GM10266 (cell line): ENCODE measurements around the gene TNFAIP8.
"Not testable (repeated sequence)": the region's sequence is repeated elsewhere in the genome, so short reads cannot be mapped to it uniquely, and the experiment has no call there.

Experiments used
- DNase-seq: peaks from one replicate; pipeline ENCODE4 v3.0.0; 2012; ENCODE audit errors: extremely low spot score
- CTCF ChIP-seq: IDR thresholded peaks from 2 replicates; pipeline ENCODE4 v1.5.1; 2012; ENCODE audit warnings: mild to moderate bottlenecking, low read depth; ENCODE audit not compliant: control insufficient read depth, insufficient read depth; ENCODE audit errors: missing control alignments

TNFAIP8 gene

GRCh38 chr5:119412279-119413227, 56.7 kb downstream of the TNFAIP8 start:
- TF ChIP-seq CTCF, result no peak
- DNase-seq, result no peak

DNA sequence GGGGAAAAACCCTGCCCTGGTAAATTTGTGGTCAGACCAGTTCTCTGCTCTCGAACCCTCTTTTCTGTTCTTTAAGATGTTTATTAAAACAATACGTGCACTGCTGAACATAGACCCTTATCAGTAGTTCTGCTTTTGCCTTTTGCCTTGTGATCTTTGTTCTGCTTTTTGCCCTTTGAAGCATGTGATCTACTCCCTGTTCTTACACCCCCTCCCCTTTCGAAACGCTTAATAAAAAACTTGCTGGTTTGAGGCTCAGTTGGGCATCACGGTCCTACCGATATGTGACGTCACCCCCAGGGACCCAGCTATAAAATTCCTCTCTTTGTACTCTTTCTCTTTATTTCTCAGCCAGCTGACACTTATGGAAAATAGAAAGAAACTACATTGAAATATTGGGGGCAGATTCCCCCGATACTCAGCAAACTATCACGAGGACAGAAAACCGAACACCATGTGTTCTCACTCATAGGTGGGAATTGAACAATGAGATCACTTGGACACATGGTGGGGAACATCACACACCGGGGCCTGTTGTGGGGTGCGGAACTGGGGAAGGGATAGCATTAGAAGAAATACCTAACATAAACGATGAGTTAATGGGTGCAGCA, 58.4 kb downstream of the TNFAIP8 start:
- not testable (repeated sequence) for DNase-seq

DNA sequence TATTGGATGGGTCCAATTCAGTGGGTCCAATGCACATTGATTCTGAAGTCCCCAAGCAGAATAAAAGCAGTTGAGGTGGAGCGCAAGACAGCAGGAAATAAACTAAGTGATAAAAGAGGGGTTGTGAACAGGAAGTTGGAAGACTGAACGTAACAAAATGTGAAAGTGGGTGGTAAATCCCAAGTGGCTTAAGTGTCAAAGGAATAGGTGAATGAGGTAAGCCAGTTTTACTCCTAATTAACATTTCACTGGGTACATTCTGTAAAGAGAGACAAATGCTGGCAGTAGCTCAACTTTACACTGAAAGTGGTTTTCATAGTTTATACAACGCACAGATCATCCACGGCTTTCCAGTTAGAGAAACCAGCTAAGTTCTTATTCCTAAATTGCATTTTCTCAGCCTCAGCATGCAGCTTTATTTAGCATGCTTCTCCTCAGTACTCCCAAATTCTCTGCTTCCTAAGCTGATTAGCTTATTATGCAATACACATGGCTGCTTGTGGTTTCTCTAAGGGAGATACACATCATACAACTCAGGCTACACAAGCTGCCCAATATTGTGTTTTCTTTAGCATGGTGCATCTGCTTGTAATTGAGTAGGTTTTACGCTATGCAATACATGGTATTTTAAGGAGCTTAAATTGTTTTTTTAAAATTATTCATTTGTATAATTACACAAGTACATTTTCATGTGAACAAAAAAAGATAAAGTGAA, 62.2 kb downstream of the TNFAIP8 start:
- no peak for TF ChIP-seq CTCF
- DNase-seq, result no peak

DNA sequence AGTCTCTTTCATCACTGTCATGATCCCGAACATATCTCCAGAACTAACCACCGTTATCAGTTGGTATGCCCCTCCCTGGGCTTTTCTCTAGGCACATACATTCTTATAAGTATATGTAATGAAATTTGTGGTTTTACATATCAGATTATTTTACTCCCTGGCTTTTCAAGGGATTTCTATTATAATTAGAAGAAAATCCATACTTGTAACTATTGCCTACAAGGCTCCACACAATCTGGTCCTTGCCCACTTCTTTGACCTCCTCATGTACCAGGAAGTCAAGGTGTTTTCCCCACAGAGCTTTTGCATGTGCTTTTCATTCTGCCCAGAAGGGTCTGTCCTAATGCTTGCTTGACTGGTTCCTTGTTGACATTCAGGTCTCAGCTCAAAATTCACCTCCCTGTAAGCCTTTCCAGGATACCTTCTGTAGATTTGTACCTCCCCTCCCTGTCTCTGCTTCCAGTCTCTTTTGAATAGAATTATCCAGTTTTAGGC, 62.8 kb downstream of the TNFAIP8 start:
- DNase-seq, result no peak
- TF ChIP-seq CTCF, result no peak

- no peak for TF ChIP-seq CTCF
- DNase-seq, result no peak
These were observed 64.3 kb downstream of the TNFAIP8 start for GRCh38 chr5:119420169-119420568.

- no peak for TF ChIP-seq CTCF
- DNase-seq, result no peak
These were observed 70.2 kb downstream of the TNFAIP8 start for GRCh38 chr5:119426057-119426456.

- no peak for DNase-seq
- TF ChIP-seq CTCF, result no peak
These were observed 71.2 kb downstream of the TNFAIP8 start for GRCh38 chr5:119427060-119427459.

GRCh38 chr5:119427596-119427995, 71.8 kb downstream of the TNFAIP8 start:
- DNase-seq, result not testable (repeated sequence)

- not testable (repeated sequence) for DNase-seq
These were observed 72.3 kb downstream of the TNFAIP8 start for GRCh38 chr5:119428166-119428565.

DNA sequence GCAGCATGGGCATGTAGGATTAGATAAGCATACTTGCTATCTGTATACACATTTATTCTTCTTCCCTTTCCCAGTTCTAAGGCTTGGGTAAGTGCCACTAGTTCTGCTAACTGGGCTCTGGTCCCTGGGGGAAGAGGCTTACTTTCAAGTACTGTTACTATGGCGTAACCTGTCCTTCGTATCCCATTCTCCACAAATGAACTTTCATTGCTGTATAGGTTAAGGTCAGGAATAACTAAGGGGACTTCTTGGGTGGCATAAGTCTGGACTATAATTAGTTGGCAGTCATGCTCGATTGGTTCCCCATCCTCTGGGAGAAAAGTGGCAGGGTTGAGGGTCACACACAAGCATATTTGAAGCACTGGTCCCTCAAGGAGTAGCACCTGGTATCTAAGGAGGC, 72.8 kb downstream of the TNFAIP8 start:
- not testable (repeated sequence) for DNase-seq

- not testable (repeated sequence) for DNase-seq
These were observed 76.9 kb downstream of the TNFAIP8 start for GRCh38 chr5:119432674-119433237.
